OCI-LY1 (cell line): Measurements from ENCODE around the gene TTC33.

ENCODE experiments used
- EZH2 ChIP-seq: fragments of 200-600 bp; sonication (generic), shearing (Covaris generic); IDR thresholded peaks from 2 replicates; pipeline ENCODE4 v1.8.0; 2017; ENCODE audit warnings: borderline replicate concordance, mixed run types, mild to moderate bottlenecking, antibody characterized with exemption, low read length, moderate library complexity, mixed read lengths
- TF ChIP-seq, protein P1 (sequence below): fragments of 200-600 bp; sonication (generic), shearing (Covaris generic); IDR thresholded peaks from 2 replicates; pipeline ENCODE4 v1.5.1; 2017; ENCODE audit warnings: mild to moderate bottlenecking, antibody characterized with exemption, low read length, moderate library complexity, mixed read lengths

GRCh38 chr5:40521925-40522324 lies 233.8 kb downstream of the TTC33 start:
- TF ChIP-seq EZH2 = no peak
- TF ChIP-seq, protein P1, sequence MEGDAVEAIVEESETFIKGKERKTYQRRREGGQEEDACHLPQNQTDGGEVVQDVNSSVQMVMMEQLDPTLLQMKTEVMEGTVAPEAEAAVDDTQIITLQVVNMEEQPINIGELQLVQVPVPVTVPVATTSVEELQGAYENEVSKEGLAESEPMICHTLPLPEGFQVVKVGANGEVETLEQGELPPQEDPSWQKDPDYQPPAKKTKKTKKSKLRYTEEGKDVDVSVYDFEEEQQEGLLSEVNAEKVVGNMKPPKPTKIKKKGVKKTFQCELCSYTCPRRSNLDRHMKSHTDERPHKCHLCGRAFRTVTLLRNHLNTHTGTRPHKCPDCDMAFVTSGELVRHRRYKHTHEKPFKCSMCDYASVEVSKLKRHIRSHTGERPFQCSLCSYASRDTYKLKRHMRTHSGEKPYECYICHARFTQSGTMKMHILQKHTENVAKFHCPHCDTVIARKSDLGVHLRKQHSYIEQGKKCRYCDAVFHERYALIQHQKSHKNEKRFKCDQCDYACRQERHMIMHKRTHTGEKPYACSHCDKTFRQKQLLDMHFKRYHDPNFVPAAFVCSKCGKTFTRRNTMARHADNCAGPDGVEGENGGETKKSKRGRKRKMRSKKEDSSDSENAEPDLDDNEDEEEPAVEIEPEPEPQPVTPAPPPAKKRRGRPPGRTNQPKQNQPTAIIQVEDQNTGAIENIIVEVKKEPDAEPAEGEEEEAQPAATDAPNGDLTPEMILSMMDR = no peak
